Stimulated activated naive CD4-positive, alpha-beta T cell (primary cell): ENCODE data around the gene NCR2.
"Not testable (repeated sequence)": the region's sequence is repeated elsewhere in the genome, so short reads cannot be mapped to it uniquely, and the experiment has no call there.

Experiments used
- DNase-seq, 6 experiments: peaks; one replicate each; lab custom pipeline; 2025; lab: John Stamatoyannopoulos, UW

The NCR2 gene

DNA sequence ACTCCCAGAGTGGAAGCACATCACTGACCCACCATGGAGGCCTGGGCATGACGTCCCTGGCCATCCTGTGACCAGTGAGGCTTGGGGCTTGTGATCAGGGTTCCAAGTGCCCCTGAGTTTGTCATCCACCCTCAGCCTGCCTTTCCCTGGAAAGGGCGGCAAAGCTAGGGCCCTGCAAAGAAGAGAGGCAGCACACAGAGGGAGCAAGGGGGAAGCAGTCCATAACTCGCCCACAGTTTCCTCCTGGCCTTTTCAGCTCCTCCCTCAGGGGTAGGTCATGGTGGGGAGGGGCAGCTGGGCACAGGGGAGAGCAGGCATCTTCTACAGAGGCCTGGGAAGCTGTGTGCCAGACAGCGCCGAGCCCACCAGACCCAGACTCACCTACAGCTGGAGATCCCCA lies at the start of gene NCR2:
Gene NCR2 (plus strand): TSS at position 313 of the 400 bp plus-strand sequence. CDS start 269 bp downstream, outside the sequence.
- DNase-seq, result no peak

- DNase-seq, result no peak
Observed at GRCh38 chr6:41286544-41287346, 48.7 kb upstream of the NCR2 start, which contains the start of gene TREM1. TSS of gene TREM1 (minus strand) at chr6:41286682. CDS start at chr6:41286655, 27 bp downstream.

- no peak for DNase-seq
Observed at GRCh38 chr6:41288030-41288753, 47.2 kb upstream of the NCR2 start.

- no peak for DNase-seq
Observed at GRCh38 chr6:41288754-41289129, 46.7 kb upstream of the NCR2 start.

DNA sequence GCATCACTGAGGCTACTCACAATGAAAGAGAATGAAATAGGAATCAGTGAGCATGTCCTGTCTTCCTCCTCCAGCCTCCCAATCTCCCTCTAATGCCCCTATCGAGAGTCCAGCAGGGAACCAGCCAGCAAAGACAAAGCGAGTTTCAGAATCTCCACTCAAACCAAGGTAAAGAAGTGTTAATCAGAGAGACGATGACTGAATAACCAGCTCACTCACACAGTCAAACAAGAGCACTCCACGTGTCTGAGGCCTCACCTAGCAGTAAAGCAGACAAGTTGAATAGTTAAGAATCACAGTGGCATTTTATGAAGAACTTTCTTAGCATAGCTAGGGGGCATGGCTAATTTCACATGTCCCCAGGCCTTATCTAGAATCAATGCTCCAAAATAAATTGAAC lies 45.6 kb upstream of the NCR2 start:
- DNase-seq, result no peak

- no peak for DNase-seq
Observed at GRCh38 chr6:41291717-41292116, 43.7 kb upstream of the NCR2 start.

- no peak for DNase-seq
Observed at GRCh38 chr6:41294214-41294872, 41.1 kb upstream of the NCR2 start.

DNA sequence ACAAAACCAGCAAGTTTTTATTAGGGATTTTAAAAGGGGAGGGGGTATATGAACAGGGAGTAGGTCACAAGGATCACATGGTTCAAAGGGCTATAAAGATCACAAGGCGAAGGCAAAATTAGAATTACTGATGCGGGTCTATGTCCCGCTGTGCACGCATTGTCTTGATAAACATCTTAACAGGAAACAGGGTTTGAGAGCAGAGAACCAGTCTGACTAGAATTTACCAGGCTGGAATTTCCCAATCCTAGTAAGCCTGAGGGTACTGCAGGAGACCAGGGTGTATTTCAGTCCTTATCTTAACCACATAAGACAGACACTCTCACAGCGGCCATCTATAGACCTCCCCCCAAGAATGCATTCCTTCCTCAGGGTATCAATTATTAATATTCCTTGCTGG lies 38.2 kb upstream of the NCR2 start:
- not testable (repeated sequence) for DNase-seq

GRCh38 chr6:41298785-41299502 lies 36.5 kb upstream of the NCR2 start:
- DNase-seq, result peak in 3 of 6 experiments; percentile 75 to 82 (median 77)

GRCh38 chr6:41302638-41303037 lies 32.8 kb upstream of the NCR2 start:
- DNase-seq, result no peak

DNA sequence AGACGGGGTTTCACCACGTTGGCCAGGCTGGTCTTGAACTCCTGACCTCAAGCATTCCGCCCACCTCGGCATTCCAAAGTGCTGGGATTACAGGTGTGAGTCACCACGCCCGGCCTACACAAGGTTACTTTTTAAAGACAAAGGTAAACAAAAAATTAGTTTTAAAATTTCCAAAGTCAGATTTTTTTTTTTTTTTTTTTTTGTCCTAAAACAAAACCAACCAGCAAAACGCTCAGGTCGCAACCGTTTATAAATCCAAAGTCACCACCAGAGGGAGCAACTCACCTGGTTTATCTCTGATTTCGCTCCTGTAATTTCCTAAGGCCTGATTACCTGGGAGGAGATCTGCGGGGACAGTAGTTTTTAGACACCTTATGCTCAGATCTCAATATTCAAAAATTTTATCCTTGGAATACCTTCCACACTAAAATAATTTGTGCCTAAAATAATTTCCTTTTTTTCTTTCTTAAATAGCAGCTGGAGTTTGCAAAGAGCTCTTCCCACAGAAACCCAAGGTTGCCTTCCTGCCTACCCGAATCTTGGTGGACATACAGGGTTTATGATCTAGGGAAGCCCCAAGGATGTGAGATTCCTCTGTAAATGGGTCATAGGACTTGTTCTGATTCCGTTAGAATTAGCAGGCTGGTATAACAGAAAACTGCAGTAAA lies 29.1 kb upstream of the NCR2 start:
- peak in 5 of 6 experiments; percentile 6 to 58 (median 34) for DNase-seq

GRCh38 chr6:41315203-41315602 lies 20.2 kb upstream of the NCR2 start:
- DNase-seq, result no peak

DNA sequence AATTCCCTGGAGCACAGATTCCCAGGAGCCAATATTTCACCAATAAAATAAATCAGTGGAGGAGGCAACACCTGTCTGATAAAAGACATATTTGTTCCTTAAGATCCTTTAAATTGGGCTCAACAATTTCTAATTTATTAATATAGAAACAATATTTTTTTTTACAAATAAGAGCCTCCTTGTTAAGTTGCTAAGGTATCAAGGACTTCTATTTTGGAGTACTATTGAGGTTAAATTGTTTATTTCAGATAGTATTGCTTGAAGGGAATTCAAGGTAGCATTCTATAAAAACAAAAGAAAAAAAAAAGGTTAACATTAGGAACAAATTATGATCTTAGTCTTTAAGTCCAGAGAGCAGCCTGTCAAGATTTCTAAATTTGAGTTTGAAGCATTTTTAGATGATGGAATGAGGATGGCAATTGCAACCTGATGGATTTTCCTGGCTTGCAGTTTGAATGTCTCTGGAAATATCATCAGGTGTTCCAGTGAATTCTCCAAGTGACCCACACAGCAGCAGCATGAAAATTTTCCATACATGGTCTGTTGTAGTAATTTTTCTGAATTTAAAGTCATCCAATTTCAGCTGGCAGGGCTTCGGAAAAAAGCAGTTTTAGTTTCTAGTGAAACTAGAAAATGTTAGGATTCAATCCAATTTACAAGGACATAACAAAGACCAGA lies 19.3 kb upstream of the NCR2 start:
- DNase-seq, result no peak

- DNase-seq, result no peak
Observed at GRCh38 chr6:41318261-41318653, 17.2 kb upstream of the NCR2 start.

- peak; percentile 67 to 87 (median 72) for DNase-seq
Observed at GRCh38 chr6:41318654-41319565, 16.5 kb upstream of the NCR2 start.

- DNase-seq, result no peak
Observed at GRCh38 chr6:41321183-41321582, 14.2 kb upstream of the NCR2 start.

- DNase-seq, result no peak
Observed at GRCh38 chr6:41325446-41326066, 9.9 kb upstream of the NCR2 start.

GRCh38 chr6:41326092-41326491 lies 9.3 kb upstream of the NCR2 start:
- DNase-seq, result no peak

DNA sequence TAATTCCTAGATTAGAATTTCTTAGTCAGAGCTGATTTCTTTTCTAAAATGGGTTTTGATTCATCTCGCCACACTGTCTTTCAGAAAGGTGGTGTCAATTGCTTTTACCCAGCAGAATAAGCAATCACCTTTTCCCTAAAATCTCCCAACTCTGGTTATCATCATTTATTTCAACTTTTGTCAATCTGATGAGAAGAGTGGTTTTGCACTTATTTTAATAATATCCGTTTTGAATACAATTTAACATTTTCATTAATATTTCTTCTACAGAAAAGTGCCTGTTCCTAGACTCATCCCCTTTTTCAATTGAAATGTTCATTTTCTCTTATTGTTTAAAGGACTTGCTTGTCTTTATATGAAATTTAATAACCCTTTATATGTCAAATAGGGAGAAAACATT lies 8.2 kb upstream of the NCR2 start:
- DNase-seq, result no peak
